HG02938 (cell line): Measurements from ENCODE around the gene AGXT2.
A peak's percentile ranks its signal among the peaks of the same experiment; 100 is the strongest.
"Not testable (repeated sequence)": the region's sequence is repeated elsewhere in the genome, so short reads cannot be mapped to it uniquely, and the experiment has no call there.

Source experiments
- ATAC-seq: cut with Tn5 transposase; IDR thresholded peaks from one replicate; pipeline ENCODE4 v1.9.1; 2021; ENCODE audit warnings: mild to moderate bottlenecking, moderate library complexity; ENCODE audit not compliant: unreplicated experiment

AGXT2 gene

DNA sequence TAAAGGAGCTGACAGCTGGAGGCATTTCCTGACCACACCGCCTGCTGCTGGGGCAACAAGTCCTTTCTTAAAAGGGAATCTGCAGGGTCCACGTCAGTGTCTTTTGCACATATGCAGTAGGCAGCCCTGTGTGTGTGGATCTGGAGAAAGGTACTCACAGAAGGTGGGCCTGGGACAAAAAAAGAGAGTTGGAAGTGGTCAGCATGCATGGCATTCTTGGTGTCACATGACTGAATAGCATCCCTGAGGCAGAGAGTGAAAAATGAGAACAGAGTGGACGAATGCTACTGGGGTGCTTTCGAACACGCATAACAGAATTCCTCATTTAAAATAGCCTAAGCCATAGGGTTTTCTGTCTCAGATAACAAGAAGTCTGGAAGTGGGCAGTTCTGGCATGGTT lies 71.4 kb downstream of the AGXT2 start:
- no peak for ATAC-seq

- not testable (repeated sequence) for ATAC-seq
Measured at GRCh38 chr5:34971655-34972054, 76.1 kb downstream of the AGXT2 start.

DNA sequence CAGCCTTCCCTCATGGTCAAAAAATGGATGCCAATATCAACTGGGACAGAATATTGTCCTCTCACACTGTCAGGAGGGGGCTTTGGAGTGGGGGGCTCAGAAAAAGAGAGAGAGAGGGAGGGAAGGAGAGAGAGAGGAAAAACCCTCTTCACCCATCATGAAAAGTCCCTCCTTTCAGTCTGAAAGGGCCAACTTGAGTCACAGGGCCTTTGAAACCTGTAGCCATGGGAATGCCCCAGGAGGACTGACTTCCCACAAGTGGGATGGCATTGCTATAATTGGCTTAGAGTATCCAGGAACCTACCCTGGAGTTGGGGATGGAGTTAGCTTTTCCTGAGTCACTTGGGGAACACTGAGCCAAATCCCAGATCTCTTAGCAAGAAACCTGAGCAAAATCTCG lies 77.2 kb downstream of the AGXT2 start:
- no peak for ATAC-seq

DNA sequence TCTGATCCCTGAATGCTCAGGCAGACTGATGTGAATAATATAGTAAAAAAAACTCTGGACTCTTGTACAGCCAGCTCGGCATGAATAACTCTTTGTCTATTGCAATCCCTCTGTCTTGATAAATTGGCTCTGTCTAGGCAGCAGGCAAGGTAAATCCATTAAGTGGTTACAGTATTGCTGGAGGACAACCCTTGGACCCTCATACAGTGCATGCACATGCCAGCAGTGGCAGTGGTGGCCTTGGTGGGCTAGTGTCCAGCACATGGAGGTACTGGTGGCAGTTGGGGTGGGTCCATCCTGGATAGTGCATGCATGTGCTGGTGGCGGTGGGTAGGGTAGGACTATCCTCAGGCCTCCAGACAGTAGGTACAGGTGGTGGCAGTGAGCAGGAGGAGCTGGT lies 79.5 kb downstream of the AGXT2 start:
- no peak for ATAC-seq

GRCh38 chr5:34967540-34967939 lies 80.2 kb downstream of the AGXT2 start:
- ATAC-seq, result no peak

DNA sequence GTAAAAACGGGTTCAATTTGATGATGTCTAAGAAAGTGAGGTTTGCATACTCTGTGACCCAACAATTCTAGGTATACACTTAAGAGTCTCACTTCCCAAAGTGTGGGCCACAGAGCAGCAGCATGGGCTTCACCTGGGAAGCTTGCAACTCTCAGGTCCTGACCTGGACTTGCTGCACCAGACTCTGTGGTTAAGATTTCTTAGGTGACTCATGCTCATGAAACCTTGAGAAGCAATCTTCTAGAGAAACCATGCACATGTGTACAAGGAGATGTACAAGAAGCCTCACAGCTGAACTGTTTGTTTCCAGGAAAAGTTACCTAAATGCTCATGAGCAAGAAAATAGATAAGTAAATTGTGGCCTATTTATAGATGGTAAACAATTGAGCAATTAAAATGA lies 88.4 kb downstream of the AGXT2 start:
- peak; percentile 93 for ATAC-seq

DNA sequence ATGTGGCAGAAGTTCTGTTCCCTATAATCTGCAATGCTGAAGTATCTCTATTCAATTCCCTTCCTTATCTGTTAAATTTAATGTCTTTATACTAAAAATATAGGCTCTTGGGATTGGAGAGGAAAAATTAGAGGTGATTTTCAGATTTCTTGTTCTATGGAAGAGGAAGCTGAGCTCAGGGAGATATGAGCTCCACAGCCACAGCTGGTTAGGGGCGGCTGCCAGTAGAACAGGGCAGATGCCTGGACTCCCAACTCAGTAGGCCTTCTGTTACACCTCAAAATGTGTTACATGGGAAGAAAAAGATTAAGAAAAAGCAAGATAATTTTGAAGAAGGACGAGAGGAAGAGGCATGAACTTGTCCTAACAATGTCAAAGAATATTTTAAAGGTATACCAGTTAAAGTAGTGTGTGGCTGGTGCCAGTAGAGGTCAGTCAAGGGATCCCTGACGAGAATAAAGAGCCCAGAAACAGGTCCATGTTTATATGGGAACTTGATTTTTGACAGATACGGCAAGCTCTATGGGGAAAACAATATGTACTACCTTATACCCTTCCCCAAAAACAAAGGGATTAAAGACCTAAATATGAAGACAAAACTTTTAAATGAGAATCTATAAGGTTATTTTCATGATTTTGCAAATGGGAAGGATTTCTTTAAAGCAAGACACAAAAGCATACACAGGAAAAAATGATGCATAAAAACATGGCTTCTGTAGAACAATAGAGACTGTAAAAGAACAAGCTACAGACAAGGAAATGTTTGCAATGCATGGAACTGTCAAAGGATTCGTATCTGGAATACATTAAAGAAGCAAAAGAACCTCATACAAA lies 89.7 kb downstream of the AGXT2 start:
- peak; percentile 59 for ATAC-seq

DNA sequence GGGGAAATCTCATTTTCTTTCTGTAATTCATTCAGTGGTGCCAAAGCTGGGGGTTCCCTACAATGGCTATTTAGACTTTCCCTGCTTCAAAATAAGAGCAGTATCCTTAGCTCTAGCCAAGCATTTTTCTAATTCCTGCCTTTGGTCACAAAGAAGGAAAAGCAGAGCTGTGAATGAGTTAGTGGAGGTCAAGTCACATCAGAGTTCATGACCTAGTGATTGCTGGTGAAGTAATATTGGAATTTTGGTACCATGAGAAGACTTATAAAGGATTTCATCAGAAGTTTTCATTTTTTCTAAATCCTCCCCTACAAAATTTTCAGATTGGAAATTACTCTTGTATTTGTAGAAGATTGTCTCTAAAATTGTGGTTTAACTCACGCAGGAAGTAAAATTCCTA lies 90.4 kb downstream of the AGXT2 start:
- ATAC-seq, result no peak
